Activated naive CD4-positive, alpha-beta T cell treated with anti-CD3 and anti-CD28 coated beads, Interleukin-2, amount 10 ng/mL, durations not matched to agents 5 hours and 36 hours (primary cell): ENCODE results near the gene TMEM35A. TPM values are rescaled to one million over a fixed set of nuclear protein-coding genes. Genes with fewer than 3 reads are reported as not detected.

Source experiments
- total RNA-seq, 2 experiments: library from RNA; stranded (reverse); gene quantifications; one replicate each; pipeline ENCODE4 v1.2.3, GENCODE V29; 2021

The TMEM35A gene, protein sequence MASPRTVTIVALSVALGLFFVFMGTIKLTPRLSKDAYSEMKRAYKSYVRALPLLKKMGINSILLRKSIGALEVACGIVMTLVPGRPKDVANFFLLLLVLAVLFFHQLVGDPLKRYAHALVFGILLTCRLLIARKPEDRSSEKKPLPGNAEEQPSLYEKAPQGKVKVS
- not detected for total RNA-seq

DNA sequence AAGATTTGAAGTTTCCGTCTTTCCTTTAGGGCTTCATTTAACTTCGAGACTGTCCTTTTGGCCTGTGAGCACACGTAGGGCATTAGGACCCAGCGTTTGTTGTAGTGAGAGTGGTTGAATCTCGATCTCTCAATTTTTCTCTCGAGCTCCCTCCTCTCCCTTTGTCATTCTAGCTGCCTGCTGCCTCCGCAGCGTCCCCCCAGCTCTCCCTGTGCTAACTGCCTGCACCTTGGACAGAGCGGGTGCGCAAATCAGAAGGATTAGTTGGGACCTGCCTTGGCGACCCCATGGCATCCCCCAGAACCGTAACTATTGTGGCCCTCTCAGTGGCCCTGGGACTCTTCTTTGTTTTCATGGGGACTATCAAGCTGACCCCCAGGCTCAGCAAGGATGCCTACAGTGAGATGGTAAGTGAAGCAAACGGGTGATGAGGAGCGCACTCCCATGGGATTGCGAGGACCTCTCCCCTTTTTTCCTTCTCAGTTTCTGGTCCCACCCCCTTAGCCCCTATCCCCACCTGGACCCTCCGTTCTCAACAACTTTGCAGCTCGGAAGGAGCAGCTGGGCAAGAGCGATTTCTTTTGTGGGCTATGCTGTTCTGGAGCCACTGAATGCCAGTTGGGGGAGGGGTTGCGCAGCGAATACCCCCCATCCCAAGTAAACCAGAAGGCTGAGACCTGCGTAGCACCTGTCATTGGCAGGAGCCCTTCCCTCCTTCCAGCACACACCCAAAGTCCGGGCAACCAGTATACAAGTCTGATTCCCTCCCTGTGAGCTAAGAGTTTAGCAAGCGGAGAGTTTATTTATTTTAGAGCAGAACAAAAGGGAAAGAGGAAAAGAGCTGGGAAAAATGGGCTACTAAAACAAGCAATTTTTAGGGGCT is at the start of gene TMEM35A:
Gene TMEM35A (plus strand): TSS at position 164 of the 883 bp plus-strand sequence. CDS start 124 bp downstream, at position 288.

GRCh38 chrX:101051549-101052302 is 27.0 kb upstream of the TMEM35A start, which contains the start of gene TRMT2B:
Gene TRMT2B, minus strand, starts transcription at chrX:101052111. Its CDS starts 9,822 bp downstream, at chrX:101042289.

DNA sequence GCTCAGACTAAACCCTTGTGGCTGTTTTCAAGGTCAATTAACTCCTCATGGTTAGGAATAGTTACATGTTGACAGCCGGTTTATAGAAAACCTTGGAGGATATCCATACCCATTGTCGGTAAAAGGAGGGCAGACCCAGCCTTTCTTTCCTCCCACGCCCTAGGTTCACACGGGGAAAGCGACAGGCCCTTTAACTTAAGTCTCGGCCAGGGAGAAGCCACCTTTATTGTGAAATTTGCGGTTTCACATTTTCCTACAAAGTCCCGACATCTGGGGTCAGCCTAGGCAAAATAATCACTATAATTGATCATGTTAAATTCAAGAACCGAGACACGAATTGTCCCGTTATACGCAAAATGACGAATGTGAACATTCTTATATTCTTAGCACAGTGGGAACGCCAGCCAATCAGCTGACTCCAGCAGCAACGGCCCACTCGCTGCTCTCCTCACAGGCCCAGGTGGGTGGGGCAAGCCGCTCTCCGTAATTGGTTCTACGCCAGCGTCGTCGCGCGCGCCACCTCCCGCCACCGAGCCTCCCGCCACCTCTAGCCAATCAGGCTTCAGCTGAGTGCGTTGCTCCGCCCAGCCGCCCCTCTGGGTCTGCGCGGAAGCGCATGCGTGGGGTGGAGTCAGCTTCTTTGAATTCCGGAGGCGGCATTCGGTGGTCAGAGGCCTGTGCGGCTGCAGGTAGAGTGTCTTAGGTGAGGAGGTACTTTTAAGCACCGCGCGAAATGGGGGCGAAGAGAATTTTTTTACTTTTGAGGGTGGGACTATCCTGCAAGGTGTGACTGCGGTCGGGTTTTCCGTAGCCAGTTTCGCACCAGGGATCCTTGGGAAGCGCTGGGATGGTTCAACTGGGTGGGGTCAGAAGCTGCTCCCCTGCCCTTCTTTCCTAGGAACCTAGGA is 19.1 kb downstream of the TMEM35A start, which contains the start of gene CENPI:
Gene CENPI (plus strand): TSS at position 659 of the 908 bp plus-strand sequence. CDS start 2,867 bp downstream, outside the sequence.

Other genes starting within 250 kb of the TMEM35A start
- gene NOX1, start 204.5 kb upstream of the TMEM35A start, total RNA-seq, result not detected
- under 1 TPM; 0.12 to 0.15 TPM for gene XKRX, start 150.0 kb upstream of the TMEM35A start, total RNA-seq
- gene ARL13A, start 109.2 kb upstream of the TMEM35A start, total RNA-seq, result not detected
- gene TRMT2B, start 26.8 kb upstream of the TMEM35A start, total RNA-seq, result 10 to 100 TPM; 22.7 to 26.4 TPM
- 10 to 100 TPM; 18.9 to 19.5 TPM for gene CENPI, start 19.3 kb downstream of the TMEM35A start, total RNA-seq
- under 1 TPM; 0.45 to 0.55 TPM for gene DRP2, start 140.9 kb downstream of the TMEM35A start, total RNA-seq
- not detected for gene TAF7L, start 212.5 kb downstream of the TMEM35A start, total RNA-seq